HT1080 (cell line): ENCODE results near the gene AURKA. TPM values are rescaled to one million over a fixed set of nuclear protein-coding genes. Genes with fewer than 3 reads are reported as not detected.

ENCODE experiments used
- DNase-seq: peaks from one replicate; pipeline ENCODE4 v3.0.0-alpha.2; 2015; ENCODE audit warnings: low read depth
- polyA plus RNA-seq, 2 experiments: library from polyadenylated mRNA; depleted of rRNA; stranded (reverse); fragments of >200 nt; gene quantifications; 2 replicates each; pipeline ENCODE4 v1.2.3, GENCODE V29; 2015
- total RNA-seq: library from RNA; depleted of rRNA; stranded (reverse); fragments of >200 nt; shearing (Covaris generic); gene quantifications from 2 replicates; pipeline ENCODE4 v1.2.3, GENCODE V29; 2014; rRNA removed

AURKA gene
- 133 and 148 TPM in 2 replicates for total RNA-seq
- polyA plus RNA-seq (2015; cell fraction: cytosol; rRNA removed): 97.5 and 107 TPM in 2 replicates
- 121 and 131 TPM in 2 replicates for polyA plus RNA-seq (2015; cell fraction: nucleus; rRNA removed)

DNA sequence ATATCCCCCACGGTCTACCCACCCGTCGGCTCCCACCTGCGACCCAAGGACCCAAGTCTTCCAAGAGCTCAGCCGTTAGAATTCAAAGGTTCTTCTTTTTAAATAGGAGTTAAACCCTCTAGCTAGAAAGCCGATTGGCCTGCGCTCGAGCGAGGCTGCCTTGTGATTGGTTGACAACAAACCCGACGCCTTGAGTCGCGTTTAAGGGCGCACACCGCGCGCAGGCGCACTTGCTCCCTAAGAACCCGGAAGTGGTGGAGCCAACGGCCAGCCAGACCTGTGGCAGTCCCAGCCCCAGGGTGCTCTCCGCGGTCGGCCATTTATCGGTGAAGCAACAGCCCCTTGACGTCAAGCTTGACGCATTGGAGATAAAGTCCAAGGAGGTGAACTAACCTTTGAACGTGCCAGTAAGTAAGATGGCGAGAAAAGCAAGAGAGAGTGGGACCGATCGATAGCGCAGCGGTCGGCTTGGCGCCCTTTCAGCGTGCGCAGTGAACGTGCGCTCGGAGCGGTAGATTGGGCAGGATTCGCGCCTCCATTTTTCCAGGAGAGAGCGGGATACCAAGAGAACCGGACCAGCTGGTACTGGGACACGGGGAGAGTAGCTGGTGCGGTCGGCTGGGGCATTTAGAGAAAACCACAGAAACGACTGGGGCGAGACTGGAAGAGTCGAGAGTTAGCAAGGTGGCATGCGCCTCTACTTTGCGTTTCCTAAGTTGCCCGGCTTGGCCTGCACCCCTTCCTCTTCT, at the start of gene AURKA, which contains the start of gene CSTF1:
Gene AURKA, minus strand, starts transcription at position 84 of the 749 bp plus-strand sequence. CDS start 4,018 bp downstream, outside the sequence.
Gene CSTF1, plus strand, starts transcription at position 514 of the 749 bp plus-strand sequence. CDS start 2,908 bp downstream, outside the sequence.
- peak; percentile 100 for DNase-seq

DNA sequence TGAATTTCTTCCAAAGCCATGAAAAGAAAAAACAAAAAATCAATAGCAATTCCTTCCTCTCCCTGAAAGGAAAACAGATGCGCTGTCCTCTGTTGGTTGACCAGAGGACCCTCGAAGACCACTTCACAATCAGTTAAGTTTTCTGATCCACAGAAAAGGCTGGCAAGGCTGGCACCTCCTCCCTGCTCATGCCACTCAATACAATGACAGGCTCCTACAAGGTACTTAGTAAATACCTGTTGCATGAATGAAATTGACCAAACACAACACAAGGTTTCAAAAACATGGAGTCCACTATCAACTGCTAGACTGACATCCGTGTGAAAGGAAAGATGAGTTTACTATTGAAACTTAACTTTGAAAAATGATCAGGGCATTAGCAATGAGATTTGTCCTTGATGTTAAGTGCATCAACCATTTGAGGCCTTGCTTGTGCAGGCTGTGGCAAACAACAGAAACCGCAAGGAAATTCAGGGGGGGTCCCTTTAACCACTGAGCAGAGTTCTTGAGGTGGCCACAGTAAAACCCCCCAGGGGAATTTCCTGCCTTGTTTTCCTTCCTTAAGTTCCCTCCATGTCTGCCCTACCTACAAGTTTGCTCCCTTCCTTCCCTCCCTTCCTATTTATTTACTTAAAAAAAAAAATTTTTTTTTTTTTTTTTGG, 48.5 kb upstream of the AURKA start:
- no peak for DNase-seq

DNA sequence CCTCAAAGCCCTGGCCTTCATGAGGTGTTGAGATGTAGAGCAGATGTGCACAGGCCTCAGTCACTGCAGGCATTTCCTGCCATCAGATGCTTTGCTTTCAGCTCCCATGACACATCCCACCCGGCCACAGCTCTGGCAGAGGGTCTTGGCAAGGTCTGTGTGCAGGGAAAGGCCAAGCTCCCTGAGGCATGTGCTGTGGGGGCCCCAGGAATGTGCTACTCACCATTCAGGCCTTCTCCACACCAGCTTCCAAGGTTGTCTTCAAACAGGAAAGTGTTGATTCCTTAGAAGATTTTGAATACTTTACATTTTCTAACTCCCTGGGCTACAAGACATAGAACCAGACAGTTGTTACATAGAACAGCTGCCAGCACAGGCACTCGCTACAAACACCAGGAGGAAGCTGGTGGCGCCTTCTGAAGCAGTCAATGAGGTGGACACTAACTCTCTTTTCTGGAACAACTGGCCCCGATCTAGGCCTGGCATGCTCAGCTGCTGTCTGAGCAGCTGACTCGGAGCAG, 47.8 kb upstream of the AURKA start:
- DNase-seq: peak; percentile 82

DNA sequence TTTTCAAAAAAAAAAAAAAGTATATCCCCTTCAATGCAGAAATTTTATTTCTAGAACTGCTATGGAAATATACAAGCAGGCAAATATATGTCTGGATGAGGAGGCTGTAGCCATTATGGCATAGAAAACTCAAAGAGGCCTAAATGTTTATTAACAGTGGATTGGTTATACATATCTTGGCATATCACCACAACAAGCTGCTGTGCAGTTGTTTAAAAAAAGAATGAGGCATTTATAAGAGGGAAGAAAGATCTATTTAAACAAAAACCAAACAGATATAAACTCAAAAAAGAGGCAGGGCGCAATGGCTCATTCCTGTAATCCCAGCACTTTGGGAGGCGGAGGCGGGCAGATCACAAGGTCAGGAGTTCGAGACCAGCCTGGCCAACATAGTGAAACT, 46.3 kb upstream of the AURKA start:
- DNase-seq: no peak

DNA sequence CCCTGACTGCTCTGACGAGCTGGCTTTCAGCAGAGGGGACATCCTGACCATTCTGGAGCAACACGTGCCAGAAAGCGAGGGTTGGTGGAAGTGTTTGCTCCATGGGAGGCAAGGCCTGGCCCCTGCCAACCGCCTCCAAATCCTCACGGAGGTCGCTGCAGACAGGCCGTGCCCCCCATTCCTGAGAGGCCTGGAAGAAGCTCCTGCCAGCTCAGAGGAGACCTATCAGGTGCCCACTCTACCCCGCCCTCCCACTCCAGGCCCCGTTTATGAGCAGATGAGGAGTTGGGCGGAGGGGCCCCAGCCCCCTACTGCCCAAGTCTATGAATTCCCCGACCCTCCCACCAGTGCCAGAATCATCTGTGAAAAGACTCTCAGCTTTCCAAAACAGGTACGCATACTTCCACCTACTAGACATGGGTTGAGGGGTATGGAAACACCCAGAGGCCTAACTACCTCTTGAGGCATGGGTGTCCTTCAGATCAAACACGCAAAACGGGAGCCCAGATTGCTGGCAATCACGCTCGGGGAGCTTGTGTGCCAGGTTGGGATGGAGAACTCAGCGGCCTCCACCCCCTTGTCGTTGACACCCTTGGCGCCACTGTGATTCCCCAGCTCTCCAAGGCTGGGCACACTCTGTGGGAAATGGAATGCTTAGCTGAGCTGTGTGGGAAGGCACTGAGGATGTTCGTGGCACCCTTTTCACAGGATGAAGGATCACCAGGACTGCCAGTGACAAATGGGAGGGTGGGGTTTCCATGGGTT, 45.4 kb upstream of the AURKA start:
- DNase-seq: no peak

DNA sequence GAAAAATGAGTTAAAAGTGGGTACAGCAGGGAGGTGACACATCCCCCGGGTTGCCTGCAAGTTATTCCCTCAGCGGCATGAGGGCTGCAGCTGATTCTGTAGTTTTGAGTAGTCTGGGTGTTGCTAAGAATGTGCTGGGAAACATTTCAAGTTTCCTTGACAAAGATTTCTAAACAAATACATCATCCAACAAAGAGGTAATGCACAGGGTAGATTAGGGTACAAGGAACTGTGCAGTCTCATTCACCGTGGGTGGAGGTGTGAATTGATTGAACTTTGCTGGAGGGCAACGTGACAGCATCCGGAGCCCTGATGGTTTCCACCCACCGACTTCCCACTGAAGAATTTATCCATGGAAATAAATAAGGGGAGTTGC, 41.9 kb upstream of the AURKA start:
- DNase-seq: no peak

DNA sequence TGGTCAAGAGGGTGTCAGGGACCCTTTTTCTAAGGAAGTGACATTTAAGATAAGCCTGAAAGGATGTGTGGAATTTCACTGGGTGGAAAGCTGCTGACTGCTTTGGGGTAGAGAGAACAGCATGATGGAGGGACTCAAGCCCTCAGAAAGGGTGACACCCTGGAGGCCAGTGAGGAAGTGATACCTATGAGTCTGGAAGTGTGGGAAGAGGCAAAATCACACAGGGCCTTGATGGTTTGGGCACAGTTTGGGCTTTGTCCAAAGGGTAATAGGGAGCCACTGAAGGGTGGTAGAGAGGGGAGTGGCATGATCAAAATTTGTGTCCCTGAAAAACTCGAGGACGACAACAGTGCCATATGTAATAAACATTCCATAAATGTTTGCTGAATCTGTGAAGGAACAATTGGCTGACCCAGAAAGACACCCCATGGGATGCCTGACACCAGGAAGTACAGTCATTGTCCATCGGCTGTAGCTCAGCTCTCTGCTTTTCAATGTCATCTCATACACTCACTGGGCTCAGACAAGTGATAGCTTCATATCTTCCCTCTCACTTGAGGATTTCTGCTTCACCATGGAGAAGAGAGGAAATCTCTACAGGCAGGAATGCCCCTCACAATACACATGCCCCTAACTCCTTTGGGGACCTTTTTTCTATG, 41.3 kb upstream of the AURKA start:
- no peak for DNase-seq

DNA sequence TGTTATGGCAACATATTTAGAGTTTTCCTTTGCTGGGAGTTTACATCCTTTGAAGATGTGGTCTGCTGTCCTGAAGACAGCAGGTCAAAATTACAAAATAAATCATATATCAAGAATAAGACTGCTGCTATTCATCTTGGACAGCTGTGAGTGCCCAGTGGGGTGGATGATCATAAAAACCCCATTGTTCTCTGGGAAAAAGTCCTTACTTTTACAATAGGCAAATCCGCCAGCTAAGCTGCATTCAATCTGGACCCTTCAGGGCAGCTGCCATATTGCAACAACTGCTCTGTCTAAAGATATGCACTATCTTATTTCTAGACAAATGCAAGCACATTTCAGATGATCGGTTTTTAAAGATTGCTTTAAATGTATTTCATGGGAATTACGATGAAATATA, 39.5 kb upstream of the AURKA start:
- DNase-seq: no peak

DNA sequence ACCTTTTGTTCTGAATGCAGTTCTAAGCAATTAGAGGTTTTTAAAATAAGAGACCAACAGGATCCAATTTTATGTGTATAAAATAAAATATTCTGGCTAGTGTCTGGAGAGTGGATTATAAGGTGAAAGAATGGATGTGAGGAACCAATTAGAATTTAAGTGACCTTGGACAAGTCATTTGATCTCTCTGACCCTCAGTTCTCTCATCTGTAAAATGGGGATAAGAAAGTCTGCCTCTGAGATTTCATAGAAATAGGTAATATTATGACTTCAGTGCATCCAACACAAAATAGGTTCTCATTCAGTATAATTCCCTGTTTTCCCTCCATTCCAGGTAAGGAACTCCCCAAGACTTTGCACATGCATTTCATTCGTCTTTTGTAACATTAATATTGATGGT, 38.9 kb upstream of the AURKA start:
- no peak for DNase-seq

DNA sequence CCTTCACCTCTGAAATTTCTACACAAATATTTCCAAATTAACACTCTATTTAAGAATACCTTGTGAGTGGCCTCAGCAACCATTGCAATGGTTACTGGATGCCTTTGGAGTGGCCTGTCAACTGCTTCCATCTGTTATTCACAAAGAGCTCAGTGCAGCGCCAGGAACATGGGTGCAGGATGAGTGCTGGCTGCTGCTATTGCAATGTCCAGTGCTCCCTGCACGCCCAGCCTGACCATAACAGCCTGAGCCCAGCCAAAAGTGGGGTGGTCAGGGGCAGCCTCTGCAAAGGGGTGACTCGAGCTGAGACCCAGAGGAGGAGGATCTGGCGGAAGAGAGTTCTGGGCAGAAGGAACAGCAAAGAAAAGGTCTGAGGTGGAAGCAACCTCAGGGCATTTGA, 38.4 kb upstream of the AURKA start:
- DNase-seq: no peak

DNA sequence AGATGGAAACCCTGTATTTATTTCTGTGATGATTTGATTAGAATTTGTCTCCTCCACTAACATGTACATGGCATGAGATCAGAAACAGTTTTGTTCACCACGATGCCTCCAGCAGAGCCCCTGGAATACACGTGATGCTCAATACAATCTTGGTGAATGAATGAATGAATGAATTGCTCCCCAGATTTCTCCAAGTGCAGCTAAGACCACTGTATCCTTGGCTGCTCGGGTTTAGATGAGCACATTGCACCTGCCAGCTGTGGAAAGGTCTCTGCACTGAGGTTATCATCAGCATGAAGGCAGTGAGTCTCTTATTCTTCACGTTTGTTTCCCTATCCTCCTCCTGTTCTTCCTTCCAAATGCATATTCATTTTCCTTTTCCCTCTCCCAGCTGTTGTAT, 37.9 kb upstream of the AURKA start:
- no peak for DNase-seq

DNA sequence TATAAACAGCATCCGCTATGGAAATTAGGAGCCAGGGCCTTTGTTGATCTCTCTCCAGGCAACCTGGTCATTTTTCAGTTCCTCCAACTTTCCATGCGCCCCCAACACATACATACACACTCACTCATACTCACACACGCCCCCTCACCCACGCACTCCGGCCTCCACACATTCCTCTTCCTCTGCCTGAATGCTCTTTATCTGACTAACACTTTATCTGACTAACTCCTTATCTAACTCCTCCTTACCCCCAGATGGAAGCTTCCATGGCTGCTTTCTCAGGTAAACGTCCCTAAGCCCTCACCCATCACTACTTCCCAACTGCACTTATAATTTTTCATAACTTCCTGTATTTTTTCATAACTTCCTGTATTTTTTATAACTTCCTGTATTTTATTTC, 37.5 kb upstream of the AURKA start:
- peak; percentile 50 for DNase-seq

DNA sequence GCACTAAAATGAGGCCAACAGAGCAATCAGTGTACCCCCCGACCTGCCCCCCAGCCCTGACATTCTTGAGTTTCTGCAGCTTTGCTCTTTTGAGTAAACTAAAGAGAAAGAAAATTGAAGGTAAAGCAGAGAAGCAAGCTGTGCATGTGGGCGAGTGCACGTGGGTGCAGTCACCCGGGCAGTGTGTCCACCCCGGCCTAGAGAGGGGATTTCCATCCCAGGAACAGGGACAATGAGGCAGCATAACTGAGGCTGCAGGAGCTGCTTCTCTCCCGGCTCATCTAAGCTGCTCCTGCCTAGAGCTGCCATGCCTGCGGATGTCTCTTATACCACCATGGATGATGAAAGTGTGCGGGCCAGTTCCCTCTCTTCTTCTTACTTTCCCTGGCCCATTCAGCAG, 36.9 kb upstream of the AURKA start:
- DNase-seq: no peak

DNA sequence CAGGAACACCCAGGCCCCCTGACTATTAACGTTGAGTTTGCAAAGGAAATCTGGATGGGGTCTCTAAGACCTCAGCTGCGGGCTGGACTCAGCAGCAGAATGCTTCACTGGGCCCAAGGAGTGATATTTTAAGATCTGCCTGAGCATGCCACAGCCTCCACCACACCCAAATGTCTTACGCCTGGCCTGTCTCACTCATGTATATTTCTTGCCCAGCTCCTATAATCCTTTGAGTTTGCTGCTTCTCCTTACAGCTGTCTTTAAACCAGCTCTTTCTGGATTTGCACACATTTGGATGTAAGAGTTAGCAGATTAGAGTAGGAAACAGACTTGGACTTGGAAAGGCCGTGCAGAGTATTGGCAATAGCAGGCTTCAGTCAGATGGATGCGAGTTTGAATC, 36.4 kb upstream of the AURKA start:
- DNase-seq: no peak

DNA sequence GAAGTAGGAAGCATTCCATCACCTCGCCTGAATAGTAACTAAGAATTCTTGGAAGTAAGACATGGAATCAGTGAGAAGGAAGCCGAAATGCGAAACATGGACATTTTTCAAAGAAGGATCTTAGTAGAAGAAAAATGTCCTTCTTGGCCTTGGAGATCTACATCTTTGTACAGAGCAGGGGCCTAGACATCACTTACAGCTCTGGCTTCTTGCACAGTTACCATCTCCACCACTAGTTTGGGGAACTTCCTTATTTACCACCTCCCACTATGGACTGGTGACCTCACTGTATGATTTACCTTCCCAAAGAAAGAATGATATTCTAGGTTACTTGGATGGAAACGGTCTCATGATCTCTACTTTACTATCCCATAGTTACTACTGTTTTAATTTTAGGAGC, 35.8 kb upstream of the AURKA start:
- DNase-seq: no peak

DNA sequence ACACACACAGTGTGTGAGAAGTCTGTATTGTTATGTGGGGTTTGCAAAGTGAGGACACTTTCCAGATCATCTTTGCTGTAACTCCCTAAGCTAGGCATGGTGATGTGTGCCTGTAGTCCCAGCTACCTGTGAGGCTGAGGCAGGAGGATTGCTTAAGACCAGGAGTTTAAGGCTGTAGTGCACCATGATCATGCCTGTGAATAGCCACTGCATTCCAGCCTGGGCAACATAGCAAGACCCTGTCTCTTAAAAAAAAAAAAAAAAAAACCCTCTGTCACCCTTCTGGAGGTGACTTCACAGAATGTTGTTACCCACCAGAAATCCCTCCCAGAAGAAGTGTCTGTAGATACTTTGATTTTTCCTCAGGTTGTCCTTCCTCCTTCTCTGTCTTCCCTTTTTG, 34.9 kb upstream of the AURKA start:
- no peak for DNase-seq

DNA sequence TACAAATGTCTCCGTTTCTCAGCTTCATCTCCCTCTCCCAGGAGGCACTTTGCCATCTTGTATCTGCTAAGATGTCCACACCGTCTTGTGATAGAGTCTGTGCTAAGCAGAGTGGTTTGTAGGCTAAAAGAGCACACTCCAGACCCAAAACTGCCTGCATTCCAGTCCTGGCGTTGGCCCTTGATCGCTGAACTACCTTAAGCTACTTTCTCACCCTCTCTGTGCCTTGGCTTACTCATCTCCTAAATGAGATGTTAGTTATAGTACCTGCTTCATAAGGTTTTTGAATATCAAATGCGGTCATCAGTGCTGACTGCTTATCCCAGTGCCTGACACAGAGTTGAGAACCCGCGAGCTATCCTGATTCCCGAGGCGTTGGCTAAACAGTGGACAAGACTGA, 34.0 kb upstream of the AURKA start:
- no peak for DNase-seq

DNA sequence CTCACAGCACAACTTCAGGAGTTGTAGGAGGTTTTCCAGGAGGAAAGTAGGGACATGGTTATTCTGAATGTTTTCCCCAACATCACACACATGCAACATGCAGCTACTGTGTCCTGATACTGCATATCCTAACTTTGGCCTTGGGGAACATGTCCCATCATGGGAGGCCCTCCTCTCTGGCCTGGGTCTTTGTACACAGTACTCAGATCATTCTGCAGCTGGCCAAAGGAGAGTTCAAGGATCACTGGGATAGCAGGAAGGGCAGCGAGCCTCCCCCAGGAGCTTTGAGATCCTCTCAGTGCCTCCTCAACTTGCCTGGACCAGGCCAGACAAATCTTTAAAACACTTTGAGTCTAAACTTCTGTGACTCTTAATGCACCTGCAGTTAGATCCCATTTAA, 32.9 kb upstream of the AURKA start:
- no peak for DNase-seq

DNA sequence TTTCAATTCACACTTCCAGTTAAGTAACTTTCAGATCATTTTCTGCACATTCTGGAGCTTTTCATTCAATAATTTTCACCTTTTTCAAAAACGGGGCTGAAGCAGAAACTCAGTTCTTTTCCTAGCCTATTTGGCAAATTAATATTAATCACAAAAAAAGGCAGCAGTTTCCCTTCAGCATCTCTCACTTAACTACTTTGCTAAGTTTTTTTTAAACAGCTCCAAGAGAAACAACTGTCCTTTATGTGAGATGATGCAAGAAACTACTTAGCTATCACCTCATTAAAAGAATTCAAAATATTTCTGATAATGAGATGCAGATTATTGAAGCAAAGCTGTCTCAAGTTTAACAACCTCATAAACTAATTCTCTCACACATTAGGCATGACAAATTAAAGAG, 31.9 kb upstream of the AURKA start:
- DNase-seq: no peak

DNA sequence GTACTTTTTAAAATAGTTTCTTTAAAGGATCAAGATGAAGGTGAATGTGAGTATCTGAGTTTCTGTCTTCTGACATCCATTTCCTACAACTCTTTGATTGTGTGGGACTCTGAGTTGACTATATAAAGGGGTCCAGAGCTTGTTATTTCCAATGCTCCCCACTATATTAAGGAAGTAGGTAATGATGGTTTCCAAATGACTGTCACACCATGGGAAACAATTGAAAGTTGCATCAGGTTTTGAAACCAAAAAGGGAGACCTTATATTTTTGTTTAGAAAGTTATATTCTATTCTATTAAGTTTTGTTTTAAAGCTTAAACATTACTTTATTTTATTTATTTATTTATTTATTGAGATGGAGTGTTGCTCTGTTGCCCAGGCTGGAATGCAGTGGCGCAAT, 31.2 kb upstream of the AURKA start:
- no peak for DNase-seq

DNA sequence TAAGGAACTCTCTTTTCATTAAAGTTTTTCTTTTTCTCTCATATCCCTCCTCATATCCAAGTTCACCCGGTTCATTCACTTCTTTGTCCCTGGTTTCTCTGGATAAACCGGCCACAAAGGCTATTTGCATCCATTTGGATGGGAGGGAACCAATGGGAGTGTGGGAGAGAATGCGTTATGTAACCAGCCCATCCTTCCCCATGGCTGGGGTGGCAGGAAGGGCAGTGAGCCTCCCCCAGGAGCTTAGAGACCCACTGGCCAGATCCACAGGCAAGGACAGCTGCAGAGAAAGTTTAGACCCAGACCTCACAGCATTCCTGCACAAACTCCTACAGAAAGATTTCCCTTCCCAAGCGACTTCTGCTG, 30.8 kb upstream of the AURKA start:
- DNase-seq: no peak
